Sigmoid colon (tissue), 4 donors: ENCODE data around the gene HHIPL1.

Experiments
- CTCF ChIP-seq, 4 experiments: fragments of 450-650 bp in 3 of 4; fragments of 200-600 bp in 1 of 4; IDR thresholded peaks; one replicate each; pipeline ENCODE4 v1.5.1; 2016 to 2019; ENCODE audit warnings: antibody characterized with exemption in 4 of 4, mild to moderate bottlenecking in 3 of 4, moderate library complexity in 2 of 4
- EP300 ChIP-seq, 4 donors: sonication (generic); formaldehyde crosslinking; IDR thresholded peaks; one replicate each; pipeline ENCODE4 v1.6.1; 2017; ENCODE audit warnings: antibody characterized with exemption in 4 of 4
- POLR2A ChIP-seq, 2 donors: fragments of 450-650 bp; IDR thresholded peaks; one replicate each; pipeline ENCODE4 v1.6.1; 2016; ENCODE audit warnings: antibody characterized with exemption in 2 of 2, mild to moderate bottlenecking in 2 of 2, moderate library complexity in 2 of 2
- POLR2AphosphoS5 ChIP-seq, 4 donors: sonication (generic); formaldehyde crosslinking; IDR thresholded peaks; one replicate each; pipeline ENCODE4 v1.6.1; 2017; ENCODE audit warnings: antibody characterized with exemption in 4 of 4

- TF ChIP-seq CTCF (IDR thresholded peaks at IDR 0.05) (no peak), POLR2AphosphoS5 (IDR thresholded peaks at IDR 0.05) (no peak), POLR2A (IDR thresholded peaks at IDR 0.05) (no peak), EP300 (IDR thresholded peaks at IDR 0.05) (no peak)
These were observed 28.6 kb downstream of the HHIPL1 start for GRCh38 chr14:99673305-99674063.
